ENCODE results near the gene LENG9. TPM values are rescaled to one million over a fixed set of nuclear protein-coding genes. Genes with fewer than 3 reads are reported as not detected.

Gene LENG9
- total RNA-seq, 4 donors from 2014 or later: 5.9 to 10.3 (median 9.4) TPM

DNA sequence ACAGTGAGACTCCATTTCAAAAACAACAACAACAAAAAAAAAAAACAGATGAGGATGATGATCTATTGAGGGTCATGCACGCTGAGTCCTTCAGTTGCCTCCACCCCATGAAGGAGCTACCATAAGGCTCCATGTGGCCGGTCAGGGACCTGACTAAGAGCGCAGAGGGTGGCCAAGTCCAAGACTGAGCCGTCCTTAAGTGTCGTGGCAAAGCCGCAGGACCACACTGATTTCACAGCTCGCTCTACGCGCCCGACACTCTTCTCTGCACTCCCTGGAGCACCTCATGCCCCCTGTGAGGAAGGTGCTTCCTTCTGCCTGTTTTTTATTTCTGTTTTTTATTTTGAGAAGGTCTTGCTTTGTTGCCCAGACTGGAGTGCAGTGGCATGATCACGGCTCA, 36.0 kb downstream of the LENG9 start:
- Histone ChIP-seq H3K4me1 (peaks cover 0 to 33% (median 13%) of the 10 kb centered on the region in 4 donors), H3K27ac (no peak overlapping the region), H3K27me3 (peaks cover 0 to 45% of the 10 kb centered on the region in 2 donors), H3K36me3 (no peaks in the 10 kb centered on the region), H3K4me3 (no peak overlapping the region), H3K9me3 (no peaks in the 10 kb centered on the region)
- TF ChIP-seq, protein P1, sequence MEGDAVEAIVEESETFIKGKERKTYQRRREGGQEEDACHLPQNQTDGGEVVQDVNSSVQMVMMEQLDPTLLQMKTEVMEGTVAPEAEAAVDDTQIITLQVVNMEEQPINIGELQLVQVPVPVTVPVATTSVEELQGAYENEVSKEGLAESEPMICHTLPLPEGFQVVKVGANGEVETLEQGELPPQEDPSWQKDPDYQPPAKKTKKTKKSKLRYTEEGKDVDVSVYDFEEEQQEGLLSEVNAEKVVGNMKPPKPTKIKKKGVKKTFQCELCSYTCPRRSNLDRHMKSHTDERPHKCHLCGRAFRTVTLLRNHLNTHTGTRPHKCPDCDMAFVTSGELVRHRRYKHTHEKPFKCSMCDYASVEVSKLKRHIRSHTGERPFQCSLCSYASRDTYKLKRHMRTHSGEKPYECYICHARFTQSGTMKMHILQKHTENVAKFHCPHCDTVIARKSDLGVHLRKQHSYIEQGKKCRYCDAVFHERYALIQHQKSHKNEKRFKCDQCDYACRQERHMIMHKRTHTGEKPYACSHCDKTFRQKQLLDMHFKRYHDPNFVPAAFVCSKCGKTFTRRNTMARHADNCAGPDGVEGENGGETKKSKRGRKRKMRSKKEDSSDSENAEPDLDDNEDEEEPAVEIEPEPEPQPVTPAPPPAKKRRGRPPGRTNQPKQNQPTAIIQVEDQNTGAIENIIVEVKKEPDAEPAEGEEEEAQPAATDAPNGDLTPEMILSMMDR (IDR thresholded peaks at IDR 0.05): no peak
- TF ChIP-seq EP300 (IDR thresholded peaks at IDR 0.05): no peak
- TF ChIP-seq POLR2A (IDR thresholded peaks at IDR 0.05): no peak
- 84 to 85% methylated on average over 11 of the region's 11 CpGs for WGBS, 2 donors
- no peak for DNase-seq (ENCODE audit: low spot score in 2 of 2)

- 72 to 75% methylated on average over 15 of the region's 17 CpGs for WGBS, 2 donors
- Histone ChIP-seq H3K4me1 (peaks cover 0 to 40% (median 16%) of the 10 kb centered on the region in 4 donors), H3K27me3 (peaks cover 0 to 50% of the 10 kb centered on the region in 2 donors), H3K36me3 (no peaks in the 10 kb centered on the region), H3K9me3 (no peaks in the 10 kb centered on the region), H3K4me3 (no peak overlapping the region), H3K27ac (no peak overlapping the region)
- TF ChIP-seq EP300 (IDR thresholded peaks at IDR 0.05) (no peak), POLR2A (IDR thresholded peaks at IDR 0.05) (no peak)
- TF ChIP-seq, protein P1 (IDR thresholded peaks at IDR 0.05): no peak
- no peak for DNase-seq (ENCODE audit: low spot score in 2 of 2)
These were observed 37.2 kb downstream of the LENG9 start for GRCh38 chr19:54426291-54426931.

DNA sequence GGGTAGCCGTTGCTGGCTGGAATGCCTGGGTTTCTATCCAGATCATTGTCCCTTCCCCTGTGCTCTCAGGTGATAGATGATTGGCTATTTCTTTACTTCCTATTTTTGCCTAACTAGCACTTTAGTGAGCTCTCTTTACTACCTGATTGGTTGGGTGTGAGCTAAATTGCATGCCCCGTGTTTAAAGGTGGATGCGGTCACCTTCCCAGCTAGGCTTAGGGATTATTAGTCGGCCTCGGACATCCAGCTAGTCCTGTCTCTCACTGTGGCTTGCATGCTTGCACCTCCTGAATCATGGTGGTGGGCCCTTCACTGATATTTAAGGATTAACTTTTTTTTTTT, 38.2 kb downstream of the LENG9 start:
- no peak overlapping the region for H3K4me3 ChIP-seq
- peaks cover 0 to 40% (median 10%) of the 10 kb centered on the region in 4 donors for H3K4me1 ChIP-seq
- TF ChIP-seq POLR2A (IDR thresholded peaks at IDR 0.05): no peak
- no peak for TF ChIP-seq EP300 (IDR thresholded peaks at IDR 0.05)
- TF ChIP-seq, protein P1 (IDR thresholded peaks at IDR 0.05): no peak
- DNase-seq (ENCODE audit: low spot score in 2 of 2): no peak
- H3K27me3 ChIP-seq: peaks cover 0 to 51% of the 10 kb centered on the region in 2 donors
- no peak overlapping the region for H3K27ac ChIP-seq
- no peaks in the 10 kb centered on the region for H3K36me3 ChIP-seq
- H3K9me3 ChIP-seq: no peaks in the 10 kb centered on the region
- WGBS, 2 donors: 71 to 75% methylated on average over 5 of the region's 5 CpGs

DNA sequence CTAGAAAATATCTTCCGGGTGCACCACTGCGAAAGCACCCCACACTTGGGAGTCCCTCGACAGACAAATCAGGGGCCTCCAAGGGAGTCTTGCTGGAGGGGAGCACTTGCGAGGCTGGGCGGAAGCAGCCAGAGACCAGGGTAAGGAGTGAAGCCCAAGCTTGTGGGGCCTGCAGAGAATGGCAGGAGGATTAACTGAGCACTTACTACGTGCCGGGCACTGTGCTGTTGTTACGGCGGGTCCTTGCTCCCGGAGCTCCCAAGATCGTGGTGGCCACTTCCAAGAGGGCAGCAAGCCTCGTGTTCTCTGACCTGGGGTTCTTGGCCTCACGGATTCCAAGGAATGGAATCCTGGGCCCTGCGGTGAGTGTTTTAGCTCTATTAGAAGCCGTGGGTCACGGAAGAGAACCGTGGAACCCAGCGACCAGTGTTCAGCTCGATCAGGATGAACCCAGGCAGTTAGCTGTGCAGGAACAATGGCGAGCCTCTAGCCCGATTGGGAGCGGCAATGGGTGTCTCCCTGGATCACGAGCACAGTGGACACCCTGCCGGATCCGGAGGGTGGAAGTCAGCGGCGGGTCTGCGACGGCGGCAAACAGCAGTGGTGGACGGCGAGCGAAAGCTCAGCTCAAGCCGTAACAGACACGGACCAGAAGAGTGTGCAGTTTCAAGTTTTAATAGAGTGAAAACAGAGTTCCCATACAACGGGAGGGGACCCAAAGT, 38.8 kb downstream of the LENG9 start:
- H3K9me3 ChIP-seq: no peaks in the 10 kb centered on the region
- no peaks in the 10 kb centered on the region for H3K36me3 ChIP-seq
- peaks cover 0 to 40% (median 5%) of the 10 kb centered on the region in 4 donors for H3K4me1 ChIP-seq
- TF ChIP-seq POLR2A (IDR thresholded peaks at IDR 0.05): no peak
- TF ChIP-seq, protein P1 (IDR thresholded peaks at IDR 0.05): no peak
- TF ChIP-seq EP300 (IDR thresholded peaks at IDR 0.05): no peak
- WGBS, 2 donors: 86 to 88% methylated on average over 31 to 36 of the region's 36 CpGs
- no peak overlapping the region for H3K27ac ChIP-seq
- H3K4me3 ChIP-seq: no peak overlapping the region
- DNase-seq (ENCODE audit: low spot score in 2 of 2): no peak
- peaks cover 0 to 50% of the 10 kb centered on the region in 2 donors for H3K27me3 ChIP-seq

DNA sequence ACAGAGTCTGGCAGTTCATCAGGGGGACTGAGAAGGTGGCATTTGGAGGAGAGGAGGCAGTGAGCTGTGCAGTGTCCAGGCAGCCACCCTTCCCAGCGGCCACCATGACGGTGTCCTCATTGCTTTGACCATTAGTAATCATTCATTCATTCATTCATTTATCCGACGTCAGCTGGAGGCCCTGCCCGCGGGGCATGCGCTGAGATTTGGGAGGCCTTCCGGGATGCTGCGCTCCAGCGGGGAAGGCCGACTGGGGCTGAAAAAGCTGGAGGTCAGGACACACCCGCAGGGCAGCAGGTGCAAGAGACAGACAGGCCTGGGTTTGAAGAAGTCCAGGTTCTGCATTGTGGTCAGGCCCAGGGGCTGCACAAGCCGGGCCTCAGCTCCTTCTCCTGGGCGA, 39.4 kb downstream of the LENG9 start:
- peaks cover 0 to 43% of the 10 kb centered on the region in 2 donors for H3K27me3 ChIP-seq
- no peak overlapping the region for H3K4me3 ChIP-seq
- H3K4me1 ChIP-seq: peaks cover 0 to 40% (median 4%) of the 10 kb centered on the region in 4 donors
- WGBS, 2 donors: 89 to 91% methylated on average over 14 of the region's 14 CpGs
- DNase-seq (ENCODE audit: low spot score in 2 of 2): no peak
- H3K27ac ChIP-seq: no peak overlapping the region
- no peaks in the 10 kb centered on the region for H3K9me3 ChIP-seq
- H3K36me3 ChIP-seq: no peaks in the 10 kb centered on the region
- no peak for TF ChIP-seq POLR2A (IDR thresholded peaks at IDR 0.05)
- TF ChIP-seq EP300 (IDR thresholded peaks at IDR 0.05): no peak
- TF ChIP-seq, protein P1 (IDR thresholded peaks at IDR 0.05): no peak

All from tibial nerve (tissue), 4 donors.